ENCODE results near the gene CDH13. TPM values are rescaled to one million over a fixed set of nuclear protein-coding genes. Genes with fewer than 3 reads are reported as not detected.

The CDH13 gene
- total and polyA plus RNA-seq, 2 experiments from 2014 or later = 1.6 to 4.4 TPM

GRCh38 chr16:83046664-83047063 is 419.9 kb downstream of the CDH13 start:
- Histone ChIP-seq H3K9me2 (ENCODE audit: insufficient read depth) (peaks cover 3% of the 10 kb centered on the region; the same call in 1 of the 2 replicates), H3K27ac (ENCODE audit: low read depth) (no peak overlapping the region), H3K4me3 (no peak overlapping the region), H3K4me2 (no peak overlapping the region), H3K36me3 (ENCODE audit: insufficient read depth) (no peaks in the 10 kb centered on the region), H3F3A (replicated peaks; ENCODE audit: low read depth) (no peaks in the 10 kb centered on the region), H3K27me3 (ENCODE audit: insufficient read depth) (no peaks in the 10 kb centered on the region), H4K20me1 (replicated peaks; ENCODE audit: insufficient read depth) (no peaks in the 10 kb centered on the region), H2AFZ (no peak overlapping the region), H3K4me1 (ENCODE audit: insufficient read depth) (no peaks in the 10 kb centered on the region), H3K79me2 (replicated peaks; ENCODE audit: insufficient read depth) (no peaks in the 10 kb centered on the region)
- no peak for TF ChIP-seq ZNF331 (CRISPR knock-in tag; IDR thresholded peaks at IDR 0.05; ENCODE audit: low read depth)
- TF ChIP-seq CTCF (conservative IDR thresholded peaks at IDR 0.05; ENCODE audit: low read depth in 2 of 2) = no peak
- TF ChIP-seq ETS1 (IDR thresholded peaks at IDR 0.05) = no peak
- no peak for TF ChIP-seq POLR2AphosphoS5 (IDR thresholded peaks at IDR 0.05; ENCODE audit: low read depth)
- TF ChIP-seq ZNF462 (CRISPR knock-in tag; IDR thresholded peaks at IDR 0.05) = no peak
- no peak for TF ChIP-seq REST (IDR thresholded peaks at IDR 0.05; ENCODE audit: unreplicated experiment)
- no peak for TF ChIP-seq CREB1 (CRISPR knock-in tag; IDR thresholded peaks at IDR 0.05; ENCODE audit: low read depth)
- no peak for TF ChIP-seq ZNF114 (CRISPR knock-in tag; IDR thresholded peaks at IDR 0.05)
- TF ChIP-seq EZH2phosphoT487 (IDR thresholded peaks at IDR 0.05; ENCODE audit: unreplicated experiment) = no peak
- no peak for TF ChIP-seq EZH2 (IDR thresholded peaks at IDR 0.05; ENCODE audit: low read depth, unreplicated experiment)
- TF ChIP-seq JUNB (IDR thresholded peaks at IDR 0.05; ENCODE audit: unreplicated experiment) = no peak
- TF ChIP-seq NANOG (IDR thresholded peaks at IDR 0.05; ENCODE audit: borderline replicate concordance) = no peak
- TF ChIP-seq STAT1 (IDR thresholded peaks at IDR 0.05; ENCODE audit: unreplicated experiment) = no peak
- Mint-ChIP-seq H3K9me3 (peaks cover 11% of the 10 kb centered on the region), H3K4me3 (no peak overlapping the region), H3K27ac (no peak overlapping the region), H3K36me3 (ENCODE audit: low read depth) (no peaks in the 10 kb centered on the region; the same call in 2 of the 3 replicates), H3K27me3 (ENCODE audit: insufficient read depth, low read depth, poor library complexity) (peaks cover 3% of the 10 kb centered on the region), H3K4me1 (0 out of 3 replicates have a peak, but pooled peaks cover 3% of the 10 kb centered on the region)
- ATAC-seq (no peak), DNase-seq (ENCODE audit: low spot score) (no peak)

Measured in GM23338 (cell line).